Right lobe of liver (tissue), 6 donors: Measurements from ENCODE around the gene BCL2. TPM values are rescaled to one million over a fixed set of nuclear protein-coding genes. Genes with fewer than 3 reads are reported as not detected.

ENCODE experiments used
- ATAC-seq, 4 donors: fragments of 200-7000 bp; cut with Tn5 transposase; one replicate each; pipeline ENCODE4 v1.9.1; 2020; ENCODE audit warnings: mild to moderate bottlenecking in 4 of 4, moderate library complexity in 4 of 4
- DNase-seq, 3 donors: peaks; one replicate each; pipeline ENCODE4 v3.0.0-alpha.2; 2020
- H3K27ac ChIP-seq, 3 donors: fragments of 200-600 bp; one replicate each; pipeline ENCODE4 v1.8.0; 2022
- H3K27me3 ChIP-seq, 2 donors: fragments of 200-600 bp; one replicate each; pipeline ENCODE4 v1.8.0; 2022
- H3K36me3 ChIP-seq, 4 donors: fragments of 200-600 bp; sonication (generic) in 1 of 4; one replicate each; pipeline versions ENCODE4 v1.5.1 to v1.8.0; 2017 to 2022; ENCODE audit warnings: control low read depth in 1 of 4
- H3K4me1 ChIP-seq, 4 donors: fragments of 200-600 bp; sonication (generic) in 1 of 4; one replicate each; pipeline versions ENCODE4 v1.5.1 to v1.8.0; 2017 to 2022; ENCODE audit warnings: control low read depth in 1 of 4
- H3K4me3 ChIP-seq, 3 donors: fragments of 200-600 bp; one replicate each; pipeline ENCODE4 v1.8.0; 2022
- H3K9me3 ChIP-seq, 4 donors: fragments of 200-600 bp; sonication (generic) in 1 of 4; one replicate each; pipeline versions ENCODE4 v1.5.1 to v1.8.0; 2017 to 2022; ENCODE audit warnings: control low read depth in 1 of 4
- CTCF ChIP-seq, 4 donors: fragments of 200-600 bp in 3 of 4; fragments of 450-650 bp in 1 of 4; IDR thresholded peaks; one replicate each; pipeline versions ENCODE4 v1.5.1 to v1.8.0; 2016 to 2022; ENCODE audit warnings: antibody characterized with exemption in 4 of 4, mild to moderate bottlenecking in 2 of 4
- POLR2A ChIP-seq: fragments of 450-650 bp; IDR thresholded peaks from one replicate; pipeline ENCODE4 v1.6.1; 2017; ENCODE audit warnings: antibody characterized with exemption, mild to moderate bottlenecking
- WGBS: methylation state at CpG from one replicate; pipeline ENCODE4 v1.1.6; 2018; ENCODE audit warnings: low coverage, low lambda C conversion rate; ENCODE audit not compliant: insufficient coverage; ENCODE audit errors: missing lambda C conversion rate; 5-methylcytosine and 5-hydroxymethylcytosine counted together
- intact Hi-C, 2 donors: fragments of 100-400 bp; cut with DNase I; formaldehyde crosslinking; loops; one replicate each; pipeline versions ENCODE4 v1.11.2 to v1.14.1; 2022
- total RNA-seq, 6 experiments: library from RNA; depleted of rRNA in 2 of 6; stranded (reverse); fragments of >200 nt in 2 of 6; fragmentation: NEBNext Ultra II Directional in 3 of 6; extraction: Animal tissue kit (Norgen Biotek cat#: 25700) in 3 of 6; gene quantifications; one replicate each; pipeline versions ENCODE4 v1.1.0 to v1.2.4, GENCODE V29; 2016 to 2023
- donor health status: DM: no; HTN: yes; CAD: no.
- donor health status: DM: no; HTN: no; CAD: no.
- donor health status: DM: no; HTN: no; CAD: no.
- donor health status: DM: no; HTN: yes; CAD: no.
- donor health status: DM: no; HTN: yes; CAD: no.

BCL2 gene
- total RNA-seq, 6 experiments from 2014 or later: 0.73 to 4.7 (median 2.7) TPM

GRCh38 chr18:63083555-63083954, 236.0 kb downstream of the BCL2 start:
- intact Hi-C loops: no loop called here
- TF ChIP-seq POLR2A (no peak), CTCF (IDR thresholded peaks at IDR 0.05) (no peak)
- 52% methylated on average over 2 of the region's 2 CpGs for WGBS
- H3K9me3 ChIP-seq: no peaks in the 10 kb centered on the region
- H3K36me3 ChIP-seq: no peaks in the 10 kb centered on the region
- no peaks in the 10 kb centered on the region for H3K27me3 ChIP-seq
- no peaks in the 10 kb centered on the region for H3K4me1 ChIP-seq
- H3K27ac ChIP-seq: no peak overlapping the region
- DNase-seq: no peak
- H3K4me3 ChIP-seq: no peak overlapping the region
- peak; percentile 64 to 93 (median 80) for ATAC-seq

GRCh38 chr18:63083020-63083531, 236.5 kb downstream of the BCL2 start:
- H3K9me3 ChIP-seq: no peaks in the 10 kb centered on the region
- TF ChIP-seq CTCF (IDR thresholded peaks at IDR 0.05): no peak
- no peak for TF ChIP-seq POLR2A
- intact Hi-C loops: no loop called here
- ATAC-seq: no peak
- no peaks in the 10 kb centered on the region for H3K27me3 ChIP-seq
- WGBS: 79% methylated on average over 8 of the region's 8 CpGs
- H3K36me3 ChIP-seq: no peaks in the 10 kb centered on the region
- H3K27ac ChIP-seq: no peak overlapping the region
- no peak overlapping the region for H3K4me3 ChIP-seq
- no peaks in the 10 kb centered on the region for H3K4me1 ChIP-seq
- no peak for DNase-seq

- TF ChIP-seq POLR2A: no peak
- TF ChIP-seq CTCF (IDR thresholded peaks at IDR 0.05): no peak
- H3K27ac ChIP-seq: no peak overlapping the region
- intact Hi-C loops: no loop called here
- H3K27me3 ChIP-seq: no peaks in the 10 kb centered on the region
- H3K9me3 ChIP-seq: no peaks in the 10 kb centered on the region
- ATAC-seq (no peak), DNase-seq (no peak)
- WGBS: 68% methylated on average over 7 of the region's 7 CpGs
- no peaks in the 10 kb centered on the region for H3K4me1 ChIP-seq
- H3K36me3 ChIP-seq: no peaks in the 10 kb centered on the region
- H3K4me3 ChIP-seq: no peak overlapping the region
Observed at GRCh38 chr18:63082366-63083019, 237.1 kb downstream of the BCL2 start.

GRCh38 chr18:63079114-63079513, 240.5 kb downstream of the BCL2 start:
- Histone ChIP-seq H3K36me3 (no peaks in the 10 kb centered on the region), H3K27me3 (no peaks in the 10 kb centered on the region), H3K9me3 (no peaks in the 10 kb centered on the region), H3K4me3 (no peak overlapping the region), H3K4me1 (no peaks in the 10 kb centered on the region), H3K27ac (no peak overlapping the region)
- WGBS: 45% methylated on average over 1 of the region's 1 CpG
- DNase-seq (no peak), ATAC-seq (no peak)
- TF ChIP-seq POLR2A: no peak
- TF ChIP-seq CTCF (IDR thresholded peaks at IDR 0.05): no peak
- intact Hi-C loops: no loop called here
